ENCODE measurements around the gene MAP3K12.

GRCh38 chr12:53430116-53430515 is 69.1 kb downstream of the MAP3K12 start:
- TF ChIP-seq CTCF (conservative IDR thresholded peaks at IDR 0.05) (no peak), EZH2 (IDR thresholded peaks at IDR 0.05; ENCODE audit: low read depth) (no peak)

All from PC-9 (cell line).